Measurements from ENCODE around the gene VWDE. TPM values are rescaled to one million over a fixed set of nuclear protein-coding genes. Genes with fewer than 3 reads are reported as not detected.

VWDE gene
- total and polyA plus RNA-seq, 2 of the 13 experiments (the other 11 are each of a cell fraction or from before 2014, with no cell fraction given), result 0.12 to 0.27 TPM

DNA sequence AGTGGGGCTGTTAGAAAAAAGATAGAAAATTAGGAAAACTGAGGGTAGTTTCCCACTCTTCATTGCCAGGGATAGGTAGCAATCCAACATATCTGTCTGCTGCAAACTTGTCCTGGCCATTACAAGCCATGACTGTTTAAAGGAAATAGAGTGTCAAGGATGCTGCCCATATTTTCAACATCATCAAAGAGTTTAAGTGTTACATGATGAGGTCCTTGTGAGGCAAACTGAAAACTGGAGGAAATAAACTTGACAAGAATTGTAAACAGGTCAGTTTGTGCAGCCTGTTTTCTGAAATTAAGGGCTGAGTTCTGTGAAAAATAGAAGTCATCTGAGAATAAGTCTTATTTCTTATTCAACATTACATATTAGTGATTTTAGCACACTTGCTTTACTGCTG, 78.0 kb downstream of the VWDE start (continued):
- TF ChIP-seq NFAT5 (CRISPR knock-in tag; IDR thresholded peaks at IDR 0.05), result no peak
- TF ChIP-seq ZFP1 (CRISPR knock-in tag; IDR thresholded peaks at IDR 0.05), result no peak
- TF ChIP-seq CHD4 (IDR thresholded peaks at IDR 0.05; ENCODE audit: borderline replicate concordance, low read length), result no peak
- TF ChIP-seq ZNF329 (CRISPR knock-in tag; IDR thresholded peaks at IDR 0.05; ENCODE audit: low read depth), result no peak
- no peak for TF ChIP-seq HOXD1 (CRISPR knock-in tag; IDR thresholded peaks at IDR 0.05)
- TF ChIP-seq KDM4B (CRISPR knock-in tag; IDR thresholded peaks at IDR 0.05), result no peak
- TF ChIP-seq SMARCE1 (IDR thresholded peaks at IDR 0.05; ENCODE audit: borderline replicate concordance), result no peak
- TF ChIP-seq ZNF44 (CRISPR knock-in tag; IDR thresholded peaks at IDR 0.05), result no peak

DNA sequence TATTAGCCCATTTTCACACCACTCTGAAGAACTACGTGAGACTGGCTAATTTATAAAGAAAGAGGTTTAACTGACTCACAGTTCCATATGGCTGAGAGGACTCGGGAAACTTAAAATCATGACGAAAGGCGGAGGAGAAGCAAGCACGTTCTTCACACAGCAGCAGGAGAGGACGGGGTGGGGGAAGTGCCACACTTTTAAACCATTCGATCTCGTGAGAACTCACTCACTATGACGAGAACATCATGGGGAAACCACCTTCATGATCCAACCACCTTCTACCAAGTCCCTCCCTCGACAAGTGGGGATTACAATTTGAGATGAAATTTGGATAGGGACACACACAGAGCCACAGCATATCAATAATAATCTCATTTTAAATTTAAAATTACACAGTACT, 80.2 kb downstream of the VWDE start:
- DNase-seq (ENCODE audit: low spot score), result no peak
- no peak for ATAC-seq

More for the DNA sequence above, 80.2 kb downstream of the VWDE start:
- Histone ChIP-seq H2AFZ (ENCODE audit: low read length) (no peak overlapping the region), H3K79me2 (ENCODE audit: insufficient read depth, low read length) (no peaks in the 10 kb centered on the region), H3K27me3 (ENCODE audit: control insufficient read depth in 1 of 2, insufficient read depth in 2 of 2, low read length in 2 of 2) (no peaks in the 10 kb centered on the region), H3K4me3 (replicated peaks in 1 of 3; ENCODE audit: insufficient read depth in 1 of 3, low read depth in 2 of 3, low read length in 3 of 3) (no peak overlapping the region), H3K9me3 (ENCODE audit: low read length) (no peaks in the 10 kb centered on the region), H4K20me1 (ENCODE audit: insufficient read depth, low read length) (no peaks in the 10 kb centered on the region), H3K27ac (ENCODE audit: extremely low read length, insufficient read depth, low read length) (no peak overlapping the region), H3K36me3 (replicated peaks in 1 of 2; ENCODE audit: control insufficient read depth in 1 of 2, insufficient read depth in 2 of 2, low read length in 2 of 2) (no peaks in the 10 kb centered on the region), H3K4me1 (ENCODE audit: insufficient read depth, low read length) (no peaks in the 10 kb centered on the region), H3K4me2 (ENCODE audit: low read depth, low read length) (no peak overlapping the region), H3K9ac (ENCODE audit: insufficient read depth, low read depth, low read length) (no peak overlapping the region)
- CTCF ChIA-PET (ENCODE audit: low intra/inter-chr PET ratio, low total read pairs), result interaction anchor here (1.1 kb wide), 1 partner anchor 79 kb away, joined by 3 read pairs; no protein-coding TSS in a partner anchor
- no peak for FAIRE-seq
- TF ChIP-seq TIGD3 (CRISPR knock-in tag; IDR thresholded peaks at IDR 0.05; ENCODE audit: borderline replicate concordance) (no peak), CHD2 (IDR thresholded peaks at IDR 0.05; ENCODE audit: low read depth, low read length) (peak; percentile 60; the same call in 1 of the 2 replicates)
- in situ Hi-C loops (cut with HindIII; ENCODE audit: extremely low pct_ligation_motif_present, low pct_unique_long_range_greater_than_20kb), result loop anchor here (5.0 kb wide), 1 partner anchor 256 kb away; no protein-coding TSS in a partner anchor
- POLR2A ChIA-PET, result no interaction called here
- BruUV-seq (replicated peaks), result no TSS peak
- WGBS (ENCODE audit: low lambda C conversion rate), result under 1% methylated on average over 10 of the region's 10 CpGs
- intact Hi-C loops (cut with micrococcal nuclease; ENCODE audit: unreplicated experiment), result loop anchor here (2.0 to 5.0 kb wide), 2 partner anchors 79 to 486 kb away; no protein-coding TSS in a partner anchor

All from HepG2 (cell line).